HG03521 (cell line): ENCODE results near the gene LAMC1.

Experiments
- ATAC-seq: cut with Tn5 transposase; IDR thresholded peaks from one replicate; pipeline ENCODE4 v1.9.1; 2021; ENCODE audit warnings: mild to moderate bottlenecking, moderate library complexity; ENCODE audit not compliant: unreplicated experiment

LAMC1 gene

DNA sequence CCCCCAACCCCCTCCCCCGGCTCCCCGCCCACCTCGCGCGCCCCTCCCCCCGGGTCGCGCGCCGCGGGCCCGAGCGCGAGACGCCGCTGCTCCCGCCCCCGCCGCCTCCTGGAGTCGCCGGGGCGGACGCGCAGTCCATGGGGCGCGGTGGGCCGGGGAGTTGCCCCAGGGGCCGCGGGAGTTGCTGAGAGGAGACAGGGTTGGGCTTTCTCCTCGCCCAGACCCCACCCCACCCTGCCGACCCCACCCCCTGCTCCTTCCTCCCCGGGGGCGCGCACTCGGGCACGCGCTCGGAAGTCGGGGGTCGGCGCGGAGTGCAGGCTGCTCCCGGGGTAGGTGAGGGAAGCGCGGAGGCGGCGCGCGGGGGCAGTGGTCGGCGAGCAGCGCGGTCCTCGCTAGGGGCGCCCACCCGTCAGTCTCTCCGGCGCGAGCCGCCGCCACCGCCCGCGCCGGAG, at the start of gene LAMC1:
LAMC1 (plus strand) TSS at position 275 of the 455 bp plus-strand sequence. CDS start 297 bp downstream, outside the sequence.
- peak; percentile 31 for ATAC-seq

- ATAC-seq, result no peak
These were observed 48.6 kb upstream of the LAMC1 start for GRCh38 chr1:182974506-182975191.

DNA sequence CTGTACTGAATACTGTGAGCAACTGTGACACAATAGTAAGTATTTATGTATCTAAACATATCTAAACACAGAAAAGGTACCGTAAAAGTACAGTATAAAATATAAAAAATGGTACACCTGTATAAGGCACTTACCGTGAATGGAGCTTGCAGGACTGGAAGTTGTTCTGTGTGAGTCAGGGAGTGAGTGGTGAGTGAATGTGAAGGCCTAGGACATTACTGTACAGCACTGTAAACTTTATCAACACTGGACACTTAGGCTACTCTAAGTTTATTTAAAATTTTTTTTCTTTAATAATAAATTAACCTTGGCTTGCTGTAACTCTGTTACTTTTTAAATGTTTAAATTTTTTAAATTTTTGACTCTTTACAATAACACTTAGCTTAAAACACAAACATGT, 45.7 kb upstream of the LAMC1 start:
- no peak for ATAC-seq

DNA sequence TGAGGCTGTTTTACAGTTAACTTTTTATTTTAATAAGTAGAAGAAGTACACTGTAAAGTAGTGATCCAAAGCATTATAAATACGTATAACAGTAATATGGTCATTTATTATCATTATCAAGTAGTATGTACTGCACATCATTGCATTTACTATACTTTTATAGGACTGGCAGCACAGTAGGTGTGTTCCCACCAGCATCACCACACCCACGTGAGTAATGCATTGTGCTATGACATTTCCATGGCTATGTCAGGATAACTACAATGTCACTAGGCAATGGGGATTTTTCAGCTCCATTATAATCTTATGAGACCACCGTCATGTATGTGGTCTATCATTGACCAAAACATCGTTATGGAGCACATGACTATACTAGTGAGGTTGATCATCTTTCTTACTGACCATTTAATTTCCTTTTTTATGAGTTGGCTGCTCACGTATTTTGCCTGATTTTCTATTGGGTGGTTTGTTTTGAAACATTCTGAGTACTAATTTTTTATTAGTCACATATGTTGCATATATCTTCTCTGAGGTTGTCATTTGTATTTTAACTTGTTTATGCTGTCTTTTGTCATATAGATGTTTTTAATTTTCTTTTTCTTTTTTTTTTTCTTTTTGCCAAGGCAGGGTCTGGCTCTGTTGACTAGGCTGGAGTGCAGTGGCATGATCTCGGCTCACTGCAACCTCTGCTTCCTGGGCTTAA, 44.9 kb upstream of the LAMC1 start:
- no peak for ATAC-seq

DNA sequence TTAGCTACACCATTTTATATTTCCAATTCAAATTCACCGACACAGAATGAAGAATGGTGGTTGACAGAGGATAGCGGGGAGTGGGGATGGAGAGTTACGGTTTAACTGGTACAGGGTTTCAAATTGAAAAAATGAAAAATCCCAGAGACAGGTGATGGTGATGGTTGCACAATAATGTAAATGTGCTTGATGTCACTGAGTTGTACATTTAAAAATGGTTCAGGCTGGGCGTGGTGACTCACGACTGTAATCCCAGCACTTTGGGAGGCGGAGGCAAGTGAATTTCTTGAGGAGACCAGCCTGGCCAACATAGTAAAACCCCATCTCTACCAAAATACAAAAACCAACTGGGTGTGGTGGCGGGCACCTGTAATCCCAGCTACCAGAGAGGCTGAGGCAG, 39.1 kb upstream of the LAMC1 start:
- no peak for ATAC-seq

GRCh38 chr1:182984621-182985020, 38.6 kb upstream of the LAMC1 start:
- ATAC-seq, result no peak

- ATAC-seq, result no peak
These were observed 37.3 kb upstream of the LAMC1 start for GRCh38 chr1:182985876-182986275.

- no peak for ATAC-seq
These were observed 32.6 kb upstream of the LAMC1 start for GRCh38 chr1:182990413-182991144.

- no peak for ATAC-seq
These were observed 29.5 kb upstream of the LAMC1 start for GRCh38 chr1:182993746-182994145.

GRCh38 chr1:182995894-182996293, 27.3 kb upstream of the LAMC1 start:
- no peak for ATAC-seq

DNA sequence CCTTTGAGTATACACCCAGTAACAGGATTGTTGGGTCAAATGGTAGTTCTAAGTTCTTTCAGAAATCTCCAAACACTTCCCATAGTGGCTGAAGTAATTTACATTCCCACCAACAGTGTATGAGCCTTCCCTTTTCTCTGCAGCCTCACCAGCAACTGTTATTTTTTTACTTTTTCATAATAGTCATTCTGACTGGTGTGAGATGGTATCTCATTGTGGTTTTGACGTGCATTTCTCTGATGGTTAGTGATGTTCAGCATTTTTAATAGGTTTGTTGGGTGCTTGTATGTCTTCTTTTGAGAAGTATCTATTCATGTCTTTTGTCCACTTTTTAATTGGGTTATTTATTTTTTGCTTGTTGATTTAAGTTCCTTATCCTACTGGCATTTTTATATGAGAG, 26.4 kb upstream of the LAMC1 start:
- no peak for ATAC-seq

- ATAC-seq, result no peak
These were observed 24.7 kb upstream of the LAMC1 start for GRCh38 chr1:182998482-182998881.

- no peak for ATAC-seq
These were observed 22.9 kb upstream of the LAMC1 start for GRCh38 chr1:183000167-183000962.

- no peak for ATAC-seq
These were observed 21.0 kb upstream of the LAMC1 start for GRCh38 chr1:183002267-183002666.

DNA sequence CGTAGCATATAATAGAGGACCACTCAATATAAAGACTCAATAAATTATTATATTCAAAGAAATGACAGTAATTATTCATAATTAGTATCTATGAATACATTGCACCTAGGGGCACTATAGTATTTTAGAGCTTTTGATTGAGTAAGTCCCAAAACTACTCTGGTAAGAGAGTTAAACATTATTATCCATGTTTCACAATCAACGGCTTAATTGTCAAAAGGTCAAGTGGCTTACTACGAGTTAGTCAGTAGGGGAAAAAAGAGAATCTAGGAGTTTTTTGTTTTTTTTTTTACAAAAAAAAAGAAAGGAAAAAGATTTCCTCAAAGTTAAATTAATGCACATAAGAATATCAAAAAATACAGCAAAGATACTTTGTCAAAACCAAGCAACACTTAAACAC, 20.4 kb upstream of the LAMC1 start:
- no peak for ATAC-seq

GRCh38 chr1:183003203-183003602, 20.0 kb upstream of the LAMC1 start:
- no peak for ATAC-seq

GRCh38 chr1:183004141-183004540, 19.1 kb upstream of the LAMC1 start:
- no peak for ATAC-seq

GRCh38 chr1:183011859-183012258, 11.4 kb upstream of the LAMC1 start:
- no peak for ATAC-seq

DNA sequence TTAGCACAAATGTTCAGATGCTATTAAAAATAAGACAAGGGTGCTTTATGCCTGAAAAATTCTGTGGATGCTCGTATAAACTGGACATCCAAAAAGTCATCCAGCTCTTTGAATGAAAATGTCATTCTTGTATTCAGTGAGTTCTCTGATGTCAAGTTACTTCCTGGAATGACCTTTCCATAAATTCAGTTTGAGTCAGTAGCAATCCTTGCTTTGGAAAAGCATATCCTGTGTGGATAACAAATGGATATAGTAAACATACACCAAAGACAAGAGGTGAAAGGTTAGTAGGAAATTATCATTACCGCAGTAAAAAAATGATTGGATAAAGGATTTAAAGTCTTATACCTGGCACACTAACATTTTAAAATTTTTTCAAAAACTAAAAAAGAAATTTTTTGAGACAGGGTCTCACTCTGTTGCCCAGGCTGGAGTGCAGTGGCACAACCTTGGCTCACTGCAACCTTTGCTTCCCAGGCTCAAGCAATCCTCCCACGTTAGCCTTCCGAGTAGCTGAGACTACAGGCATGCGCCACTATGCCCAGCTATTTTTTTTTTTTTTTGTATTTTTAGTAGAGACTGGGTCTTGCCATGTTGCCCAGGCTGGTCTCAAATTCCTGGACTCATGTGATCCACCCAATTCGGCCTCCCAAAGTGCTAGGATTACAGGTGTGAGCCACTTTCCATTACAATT, 10.8 kb upstream of the LAMC1 start:
- ATAC-seq, result no peak

GRCh38 chr1:183019139-183019740, 4.0 kb upstream of the LAMC1 start:
- no peak for ATAC-seq
